ENCODE measurements around the gene CD59. TPM values are rescaled to one million over a fixed set of nuclear protein-coding genes. Genes with fewer than 3 reads are reported as not detected.

The CD59 gene, protein sequence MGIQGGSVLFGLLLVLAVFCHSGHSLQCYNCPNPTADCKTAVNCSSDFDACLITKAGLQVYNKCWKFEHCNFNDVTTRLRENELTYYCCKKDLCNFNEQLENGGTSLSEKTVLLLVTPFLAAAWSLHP
- 637 TPM for total RNA-seq

DNA sequence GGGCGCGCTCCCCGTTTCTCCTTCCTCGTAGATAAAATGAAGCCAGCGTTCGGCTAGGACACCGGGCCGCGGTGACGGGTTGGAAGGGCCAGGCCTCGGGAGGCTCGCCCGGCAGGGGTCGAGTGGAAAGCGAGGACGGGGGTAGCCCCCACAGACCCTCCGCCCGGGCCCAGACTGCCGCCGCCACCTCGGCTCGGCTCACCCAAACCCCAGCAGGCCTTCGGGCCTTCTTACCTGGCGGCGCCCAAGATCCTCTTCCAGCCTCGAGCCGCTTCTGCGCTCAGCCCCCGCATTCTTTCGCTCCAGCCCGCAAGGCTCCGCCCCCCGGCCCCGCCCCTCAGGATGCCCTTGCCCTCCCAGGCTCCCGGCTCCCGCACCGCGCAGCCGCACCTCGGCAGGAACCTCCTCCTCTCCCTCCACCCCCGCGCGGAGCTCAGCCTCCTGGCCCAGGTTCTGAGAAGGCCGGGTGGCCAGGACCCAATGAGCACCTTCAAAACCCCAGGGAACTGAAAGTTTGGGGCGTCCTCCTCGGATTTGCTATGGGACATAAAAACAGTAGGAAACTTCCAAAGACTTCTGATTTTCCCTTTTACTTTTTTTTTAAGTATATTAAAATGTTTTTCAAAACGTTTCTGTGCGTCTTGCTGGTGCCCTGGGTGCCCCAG, at the start of gene CD59:
TSS of gene CD59 (minus strand) at position 276 of the 665 bp plus-strand sequence. CDS start 13,978 bp downstream, outside the sequence.
- intact Hi-C loops (cut with DNase I): loop anchor here (1.0 to 5.0 kb wide), 5 partner anchors 35 to 574 kb away; partner anchors contain the start of genes C11orf91, CSTF3, FBXO3 and HIPK3

DNA sequence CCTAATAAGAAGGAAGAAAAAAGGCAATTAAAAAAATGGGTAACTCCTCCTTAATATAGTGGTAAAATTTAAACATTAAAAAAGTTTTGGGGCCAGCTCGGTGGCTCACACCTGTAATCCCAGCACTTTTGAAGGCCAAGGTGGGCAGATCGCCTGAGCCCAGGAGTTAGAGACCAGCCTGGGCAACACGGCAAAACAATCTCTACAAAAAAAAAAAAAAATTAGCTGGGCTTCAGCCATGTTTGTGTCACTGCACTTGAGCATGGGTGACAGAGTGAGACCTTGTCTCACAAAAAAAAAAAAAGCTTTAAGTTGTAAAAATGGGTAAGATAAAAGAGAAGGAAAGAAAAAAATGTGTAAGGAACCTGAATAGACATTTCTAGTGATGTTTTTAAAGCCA, 49.4 kb upstream of the CD59 start:
- no peak for DNase-seq (ENCODE audit: low spot score in 2 of 2)
- no peaks in the 10 kb centered on the region for H3K27me3 ChIP-seq
- no peak overlapping the region for H3K4me3 ChIP-seq
- intact Hi-C loops (cut with DNase I): no loop called here
- no peaks in the 10 kb centered on the region for H3K36me3 ChIP-seq
- H3K4me1 ChIP-seq: no peaks in the 10 kb centered on the region
- TF ChIP-seq, protein P1, sequence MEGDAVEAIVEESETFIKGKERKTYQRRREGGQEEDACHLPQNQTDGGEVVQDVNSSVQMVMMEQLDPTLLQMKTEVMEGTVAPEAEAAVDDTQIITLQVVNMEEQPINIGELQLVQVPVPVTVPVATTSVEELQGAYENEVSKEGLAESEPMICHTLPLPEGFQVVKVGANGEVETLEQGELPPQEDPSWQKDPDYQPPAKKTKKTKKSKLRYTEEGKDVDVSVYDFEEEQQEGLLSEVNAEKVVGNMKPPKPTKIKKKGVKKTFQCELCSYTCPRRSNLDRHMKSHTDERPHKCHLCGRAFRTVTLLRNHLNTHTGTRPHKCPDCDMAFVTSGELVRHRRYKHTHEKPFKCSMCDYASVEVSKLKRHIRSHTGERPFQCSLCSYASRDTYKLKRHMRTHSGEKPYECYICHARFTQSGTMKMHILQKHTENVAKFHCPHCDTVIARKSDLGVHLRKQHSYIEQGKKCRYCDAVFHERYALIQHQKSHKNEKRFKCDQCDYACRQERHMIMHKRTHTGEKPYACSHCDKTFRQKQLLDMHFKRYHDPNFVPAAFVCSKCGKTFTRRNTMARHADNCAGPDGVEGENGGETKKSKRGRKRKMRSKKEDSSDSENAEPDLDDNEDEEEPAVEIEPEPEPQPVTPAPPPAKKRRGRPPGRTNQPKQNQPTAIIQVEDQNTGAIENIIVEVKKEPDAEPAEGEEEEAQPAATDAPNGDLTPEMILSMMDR (IDR thresholded peaks at IDR 0.05): no peak
- no peak overlapping the region for H3K27ac ChIP-seq
- no peaks in the 10 kb centered on the region for H3K9me3 ChIP-seq

More for the DNA sequence above, at the start of gene CD59:
- H3K27me3 ChIP-seq: no peaks in the 10 kb centered on the region
- peaks cover 0 to 2% of the 10 kb centered on the region in 2 donors for H3K36me3 ChIP-seq
- no peaks in the 10 kb centered on the region for H3K9me3 ChIP-seq
- H3K4me1 ChIP-seq: no peaks in the 10 kb centered on the region
- TF ChIP-seq, protein P1 (IDR thresholded peaks at IDR 0.05): no peak
- peak within 1 kb of the TSS; percentile 89 to 95 for H3K4me3 ChIP-seq
- peak within 1 kb of the TSS; percentile 92 to 93 for H3K27ac ChIP-seq
- DNase-seq (ENCODE audit: low spot score in 2 of 2): peak; percentile 84 to 97

DNA sequence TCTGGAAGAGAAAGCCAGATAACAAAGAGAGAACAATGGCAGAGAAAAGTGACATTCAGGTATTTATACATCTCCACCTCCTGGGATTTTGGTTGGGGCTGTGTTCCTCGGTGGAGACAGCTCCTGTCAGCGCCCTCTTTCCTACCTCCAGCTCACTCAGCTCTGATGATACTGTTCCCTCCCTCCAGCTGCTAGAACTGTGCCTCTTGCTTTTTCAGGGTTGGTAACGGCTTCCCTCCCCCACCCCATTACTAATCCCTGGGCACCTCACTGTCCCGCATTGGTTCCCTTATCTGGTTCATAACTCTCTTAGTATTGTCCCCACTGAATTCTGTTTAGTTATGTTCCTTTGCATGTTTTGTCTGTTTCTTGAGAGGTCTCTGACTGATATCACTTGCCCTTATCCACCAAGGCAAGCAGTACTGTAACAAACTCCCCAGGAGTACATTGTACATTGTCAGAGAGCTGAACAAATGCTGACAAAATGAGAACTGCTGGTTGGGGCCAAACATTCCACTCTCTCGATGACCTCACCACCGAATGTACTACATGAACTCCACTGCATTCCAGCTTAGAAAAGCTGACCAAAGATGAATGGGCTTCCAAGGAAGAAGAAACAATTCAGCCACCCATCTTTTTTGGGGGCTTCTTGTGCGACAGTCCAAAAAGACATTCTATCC, 43.8 kb upstream of the CD59 start:
- no peaks in the 10 kb centered on the region for H3K27me3 ChIP-seq
- no peaks in the 10 kb centered on the region for H3K9me3 ChIP-seq
- DNase-seq (ENCODE audit: low spot score in 2 of 2): no peak
- H3K4me1 ChIP-seq: peaks cover 7 to 14% of the 10 kb centered on the region in 2 donors
- H3K36me3 ChIP-seq: no peaks in the 10 kb centered on the region
- TF ChIP-seq, protein P1 (IDR thresholded peaks at IDR 0.05): no peak
- intact Hi-C loops (cut with DNase I): loop anchor here (10.0 kb wide), 1 partner anchor 1195 kb away; the partner anchor contains the start of gene EIF3M
- H3K27ac ChIP-seq: no peak overlapping the region
- no peak overlapping the region for H3K4me3 ChIP-seq

DNA sequence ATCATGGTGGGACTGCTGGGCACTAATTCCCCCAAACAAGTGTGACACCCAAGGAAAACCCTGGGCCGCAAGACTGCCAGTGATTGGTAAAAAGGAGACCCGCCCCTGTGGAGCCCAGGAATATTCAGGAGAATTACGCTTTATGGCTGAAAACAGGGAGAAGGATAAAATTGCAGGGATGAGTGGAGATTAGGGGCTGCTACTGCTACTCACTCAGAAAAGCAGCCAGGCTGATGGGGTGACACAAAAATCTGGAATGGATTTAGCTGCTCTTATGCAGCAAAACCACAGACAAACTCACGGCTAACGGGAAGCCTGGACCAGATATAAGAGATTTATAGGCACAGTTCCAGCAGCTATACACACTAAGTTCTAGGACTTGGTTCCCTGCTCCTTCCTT, 42.5 kb upstream of the CD59 start:
- TF ChIP-seq, protein P1 (IDR thresholded peaks at IDR 0.05): no peak
- intact Hi-C loops (cut with DNase I): loop anchor here (10.0 kb wide), 1 partner anchor 1194 kb away; the partner anchor contains the start of gene EIF3M
- DNase-seq (ENCODE audit: low spot score in 2 of 2): no peak
- Histone ChIP-seq H3K36me3 (no peaks in the 10 kb centered on the region), H3K4me1 (peaks cover 7 to 16% of the 10 kb centered on the region in 2 donors), H3K9me3 (no peaks in the 10 kb centered on the region), H3K27ac (no peak overlapping the region), H3K27me3 (no peaks in the 10 kb centered on the region), H3K4me3 (no peak overlapping the region)

DNA sequence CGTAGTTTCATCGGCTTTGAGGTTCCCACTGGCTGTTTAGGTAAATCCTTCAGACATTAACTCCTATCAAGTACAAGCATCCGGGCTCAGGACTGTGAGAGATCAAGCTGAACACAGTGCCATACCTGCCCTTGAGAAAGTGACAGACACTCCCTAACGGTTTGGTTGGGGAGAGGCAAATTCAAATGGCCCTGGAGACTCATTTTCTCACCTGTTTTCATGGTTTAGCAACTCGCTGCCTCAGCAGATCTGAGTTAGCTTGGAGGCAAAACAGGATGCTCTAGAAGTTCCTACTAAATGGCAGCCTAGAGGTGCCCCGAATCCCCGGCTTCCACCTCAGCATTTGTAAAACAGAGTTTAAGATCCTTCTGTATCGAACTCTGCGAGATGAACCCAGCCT, 41.7 kb upstream of the CD59 start:
- Histone ChIP-seq H3K27me3 (no peaks in the 10 kb centered on the region), H3K36me3 (no peaks in the 10 kb centered on the region), H3K9me3 (no peaks in the 10 kb centered on the region), H3K4me1 (peaks cover 7 to 21% of the 10 kb centered on the region in 2 donors), H3K4me3 (no peak overlapping the region), H3K27ac (no peak overlapping the region)
- TF ChIP-seq, protein P1 (IDR thresholded peaks at IDR 0.05): no peak
- intact Hi-C loops (cut with DNase I): loop anchor here (10.0 kb wide), 1 partner anchor 1193 kb away; the partner anchor contains the start of gene EIF3M
- no peak for DNase-seq (ENCODE audit: low spot score in 2 of 2)

Data from ascending aorta (tissue), 2 donors.